A673 (cell line): Measurements from ENCODE around the gene AURKAIP1. TPM values are rescaled to one million over a fixed set of nuclear protein-coding genes. Genes with fewer than 3 reads are reported as not detected.

ENCODE experiments used
- BruUV-seq: library from RNA; stranded (reverse); fragments of 400-500 nt; replicated peaks from 2 replicates; lab custom pipeline; 2021; lab: Mats Ljungman, UMichigan
- CTCF ChIA-PET: fragments of 300-600 bp; sonication (Branson Sonifier 250); formaldehyde crosslinking; loops from one replicate; lab custom pipeline; 2022; ENCODE audit warnings: antibody characterized with exemption; lab: Charles Lee
- POLR2A ChIA-PET: fragments of 300-600 bp; sonication (Branson Sonifier 250); formaldehyde crosslinking; loops from one replicate; lab custom pipeline; 2022; ENCODE audit warnings: antibody characterized with exemption; ENCODE audit not compliant: low non-redundant PET; lab: Charles Lee
- DNase-seq: peaks from one replicate; pipeline ENCODE4 v3.0.0-alpha.2; 2015; ENCODE audit warnings: low spot score
- H3K27ac ChIP-seq: fragments of 200-600 bp; sonication (generic); 2 replicates; pipeline ENCODE4 v1.5.1; 2016; ENCODE audit warnings: mixed run types, low read depth, mild to moderate bottlenecking, mixed read lengths, antibody characterized with exemption, low read length; ENCODE audit not compliant: poor library complexity, severe bottlenecking
- H3K27me3 ChIP-seq: fragments of 200-600 bp; sonication (generic); replicated peaks from 2 replicates; pipeline ENCODE4 v1.6.1; 2017; ENCODE audit warnings: mixed run types, low read depth, mild to moderate bottlenecking, mixed read lengths, antibody characterized with exemption, low read length; ENCODE audit not compliant: insufficient read depth, poor library complexity
- H3K36me3 ChIP-seq: fragments of 200-600 bp; sonication (generic); 2 replicates; pipeline ENCODE4 v1.6.1; 2016; ENCODE audit warnings: mixed run types, mild to moderate bottlenecking, mixed read lengths, antibody characterized with exemption, low read length; ENCODE audit not compliant: insufficient read depth, poor library complexity, severe bottlenecking
- H3K4me1 ChIP-seq: fragments of 200-600 bp; sonication (generic); 2 replicates; pipeline ENCODE4 v1.6.1; 2017; ENCODE audit warnings: mixed run types, mild to moderate bottlenecking, mixed read lengths, antibody characterized with exemption, low read length; ENCODE audit not compliant: insufficient read depth, poor library complexity, severe bottlenecking
- H3K4me3 ChIP-seq: fragments of 200-600 bp; sonication (generic); 2 replicates; pipeline ENCODE4 v1.5.1; 2016; ENCODE audit warnings: low read depth, mixed run types, mild to moderate bottlenecking, mixed read lengths, low read length; ENCODE audit not compliant: poor library complexity, severe bottlenecking
- H3K9me3 ChIP-seq: fragments of 200-600 bp; sonication (generic); 2 replicates; pipeline ENCODE4 v1.6.1; 2016; ENCODE audit warnings: mixed run types, low read depth, mild to moderate bottlenecking, mixed read lengths, antibody characterized with exemption, low read length; ENCODE audit not compliant: poor library complexity, severe bottlenecking
- CTCF ChIP-seq: fragments of 300-800, 200-600 bp; sonication (generic); conservative IDR thresholded peaks from 2 replicates; pipeline ENCODE4 v1.5.1; 2017; ENCODE audit warnings: low read depth, mild to moderate bottlenecking, antibody characterized with exemption, low read length, moderate library complexity, mixed read lengths
- EZH2 ChIP-seq: fragments of 200-600 bp; sonication (generic); IDR thresholded peaks from 2 replicates; pipeline ENCODE4 v1.6.1; 2017; ENCODE audit warnings: borderline replicate concordance, low read depth, mild to moderate bottlenecking, mixed read lengths, antibody characterized with exemption, low read length; ENCODE audit not compliant: poor library complexity, severe bottlenecking
- intact Hi-C: fragments of 100-400 bp; cut with micrococcal nuclease; formaldehyde crosslinking; loops from one replicate; pipeline ENCODE4 v1.10.0; 2022; ENCODE audit not compliant: unreplicated experiment
- total RNA-seq: library from RNA; stranded (reverse); gene quantifications from 2 replicates; pipeline ENCODE4 v1.2.3, GENCODE V29; 2021

AURKAIP1 gene
- total RNA-seq, 1 experiment from 2014 or later, result 172 TPM

GRCh38 chr1:1367315-1367714 is 7.7 kb downstream of the AURKAIP1 start:
- BruUV-seq, result no TSS peak
- CTCF ChIA-PET, result no interaction called here
- H3K4me1 ChIP-seq, result no peaks in the 10 kb centered on the region
- no peaks in the 10 kb centered on the region for H3K36me3 ChIP-seq
- no peak for DNase-seq
- no peaks in the 10 kb centered on the region for H3K9me3 ChIP-seq
- no peak overlapping the region for H3K27ac ChIP-seq
- POLR2A ChIA-PET, result interaction anchor here (0.6 kb wide), 1 partner anchor 12 kb away, joined by 5 read pairs; no protein-coding TSS in a partner anchor
- H3K27me3 ChIP-seq, result no peaks in the 10 kb centered on the region
- no peak for TF ChIP-seq CTCF
- no peak for TF ChIP-seq EZH2
- intact Hi-C loops, result no loop called here
- no peak overlapping the region for H3K4me3 ChIP-seq

GRCh38 chr1:1366699-1367066 is 8.3 kb downstream of the AURKAIP1 start:
- Histone ChIP-seq H3K4me3 (no peak overlapping the region), H3K4me1 (no peaks in the 10 kb centered on the region), H3K27me3 (no peaks in the 10 kb centered on the region), H3K9me3 (no peaks in the 10 kb centered on the region), H3K27ac (no peak overlapping the region), H3K36me3 (no peaks in the 10 kb centered on the region)
- CTCF ChIA-PET, result no interaction called here
- no peak for DNase-seq
- intact Hi-C loops, result no loop called here
- no peak for TF ChIP-seq CTCF
- TF ChIP-seq EZH2, result no peak
- POLR2A ChIA-PET, result no interaction called here
- BruUV-seq, result no TSS peak

- TF ChIP-seq CTCF, result no peak
- no peak for TF ChIP-seq EZH2
- H3K9me3 ChIP-seq, result no peaks in the 10 kb centered on the region
- H3K27me3 ChIP-seq, result no peaks in the 10 kb centered on the region
- H3K36me3 ChIP-seq, result no peaks in the 10 kb centered on the region
- TSS peak; percentile 53 for BruUV-seq
- ChIA-PET CTCF (no interaction called here), POLR2A (no interaction called here)
- H3K27ac ChIP-seq, result no peak overlapping the region
- no peak for DNase-seq
- H3K4me3 ChIP-seq, result no peak overlapping the region
- intact Hi-C loops, result no loop called here
- no peaks in the 10 kb centered on the region for H3K4me1 ChIP-seq
Measured at GRCh38 chr1:1365875-1366698, 8.9 kb downstream of the AURKAIP1 start.
